HG03103 (cell line): ENCODE results near the gene CALCA.

Source experiments
- ATAC-seq: cut with Tn5 transposase; IDR thresholded peaks from one replicate; pipeline ENCODE4 v1.9.1; 2021; ENCODE audit warnings: low read depth; ENCODE audit not compliant: unreplicated experiment

Gene CALCA

DNA sequence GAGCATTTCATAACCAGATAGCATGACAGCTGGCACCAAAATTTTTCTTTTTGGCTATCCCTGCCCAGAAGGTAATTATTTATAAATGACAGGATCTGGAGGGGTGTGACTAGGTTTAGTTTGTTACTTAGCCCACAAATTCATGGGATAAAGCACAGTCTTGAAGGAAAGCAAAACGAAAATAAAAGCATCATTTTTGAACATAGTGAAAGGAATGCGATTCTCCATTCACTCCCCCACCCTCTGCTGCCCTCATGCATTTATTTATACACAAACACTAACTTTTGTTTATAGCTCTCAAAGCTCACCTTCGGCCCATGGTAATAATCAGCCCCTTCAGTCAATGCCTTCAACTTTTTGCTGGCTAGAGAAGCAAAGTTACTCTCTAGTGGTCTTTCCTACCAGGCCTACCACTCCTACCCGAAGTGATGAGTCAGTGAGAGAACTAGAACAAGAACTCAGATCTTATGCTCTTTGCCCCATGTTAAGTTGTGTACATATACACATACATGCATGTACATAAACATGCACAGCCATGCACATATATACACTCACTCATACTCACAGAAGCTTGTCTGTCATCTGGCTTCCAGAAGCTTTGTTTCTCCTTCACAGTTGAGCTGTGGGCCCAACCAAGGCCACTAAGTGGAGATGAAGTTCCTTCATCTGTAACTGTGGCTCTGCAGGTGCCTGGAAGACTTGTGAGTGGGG, 22.6 kb downstream of the CALCA start:
- ATAC-seq: no peak

DNA sequence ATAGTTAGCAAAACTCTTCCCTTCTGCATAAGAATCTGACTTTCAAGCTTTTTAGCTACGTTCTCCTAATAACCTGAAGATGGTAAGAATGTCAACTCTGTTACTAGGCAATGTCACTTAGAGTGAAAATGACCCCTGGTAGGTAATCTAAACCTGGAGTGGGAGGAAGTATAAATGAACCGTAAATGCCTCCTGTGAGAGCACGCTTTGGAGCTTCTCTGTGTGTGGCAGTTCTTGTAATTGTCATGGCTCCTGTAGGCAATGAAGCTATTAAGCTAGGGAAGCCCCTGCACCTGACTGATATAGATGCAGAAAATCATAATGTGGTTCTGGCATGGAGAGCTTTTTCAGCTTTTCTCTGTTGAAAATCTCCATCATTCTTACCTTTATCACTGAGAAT, 29.4 kb downstream of the CALCA start:
- ATAC-seq: no peak

DNA sequence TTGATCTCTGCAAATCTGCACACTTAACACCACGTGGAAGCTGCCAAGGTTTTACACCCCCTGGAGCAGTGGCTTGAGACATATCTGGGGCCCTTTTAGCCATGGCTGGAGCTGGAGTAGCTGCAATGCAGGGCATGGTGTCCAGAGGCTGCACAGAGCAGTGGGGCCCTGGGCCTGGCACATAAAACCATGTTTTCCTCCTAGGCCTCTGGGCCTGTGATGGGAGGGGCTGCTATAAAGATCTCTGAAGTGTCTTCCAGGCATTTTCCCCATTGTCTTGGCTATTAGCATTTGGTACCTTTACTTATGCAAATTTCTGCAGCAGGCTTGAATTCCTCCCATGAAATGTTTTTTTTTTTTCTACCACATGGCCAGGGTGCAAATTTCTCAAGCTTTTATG, 33.2 kb downstream of the CALCA start:
- no peak for ATAC-seq

DNA sequence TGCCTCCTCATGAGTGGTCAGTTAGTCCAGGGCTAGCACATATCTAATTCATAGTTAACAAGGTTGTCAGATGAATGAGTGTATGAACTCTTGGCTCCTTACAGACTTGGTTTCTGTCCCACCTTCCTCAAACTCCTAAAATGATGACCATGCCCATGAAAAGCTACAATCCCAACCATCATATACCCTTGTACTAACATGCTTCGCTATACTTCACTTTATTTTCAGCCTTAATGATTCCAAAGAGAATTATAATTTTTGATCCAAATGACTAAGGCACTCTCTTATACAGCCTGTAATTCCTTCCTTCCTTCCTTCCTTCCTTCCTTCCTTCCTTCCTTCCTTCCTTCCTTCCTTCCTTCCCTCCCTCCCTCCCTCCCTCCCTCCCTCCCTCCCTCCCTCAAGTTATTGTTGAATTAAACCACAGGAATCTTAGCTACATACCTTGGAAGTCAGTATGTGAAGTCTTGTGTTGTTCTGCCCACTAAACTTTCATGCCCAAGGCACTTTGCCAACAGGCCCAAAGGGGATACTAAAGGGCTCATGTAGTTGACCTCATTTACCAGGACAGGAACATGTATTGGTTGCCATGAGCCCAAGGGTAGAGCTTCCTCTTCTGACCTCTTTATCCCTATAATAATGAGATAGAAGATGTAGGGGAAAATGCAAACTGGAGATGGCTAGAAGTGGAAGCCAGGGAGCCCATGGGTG, 37.4 kb downstream of the CALCA start:
- no peak for ATAC-seq

DNA sequence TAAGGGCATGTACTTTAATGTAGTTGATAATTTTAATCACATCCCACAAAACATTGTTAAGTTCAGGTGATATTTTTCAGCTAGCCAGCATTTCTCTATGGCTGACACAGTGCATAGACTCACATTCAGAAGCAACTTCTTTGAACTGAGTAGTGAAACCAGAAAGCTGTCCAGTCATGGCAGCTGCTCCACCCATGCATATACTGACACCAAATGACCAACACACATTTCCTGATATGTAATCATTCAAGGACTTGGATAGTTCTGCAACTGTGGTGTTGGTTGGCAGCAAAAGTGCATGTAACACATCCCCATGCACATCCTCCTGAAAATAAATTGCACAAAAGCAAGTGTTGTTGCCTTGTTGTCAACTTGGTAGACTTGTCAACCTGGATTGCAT, 39.7 kb downstream of the CALCA start:
- ATAC-seq: no peak

DNA sequence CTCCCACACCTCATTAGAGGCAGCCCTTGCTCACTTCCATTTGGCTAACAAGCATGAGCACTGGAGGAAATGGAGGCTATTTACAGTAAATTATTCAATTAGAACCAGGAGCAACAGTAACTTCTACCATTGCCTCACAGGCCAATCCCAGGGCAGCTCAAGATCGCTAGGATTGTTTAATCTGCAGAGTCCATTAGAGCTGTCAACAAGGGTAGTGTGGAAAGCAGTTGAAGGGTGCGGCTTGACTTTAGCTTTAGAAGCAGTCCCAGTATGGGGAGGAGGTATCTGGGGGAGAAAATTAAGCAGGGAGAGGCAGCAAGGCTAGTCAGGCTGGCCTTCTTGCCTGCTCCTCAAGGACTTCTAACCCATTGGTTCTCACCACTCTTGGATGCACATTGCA, 41.8 kb downstream of the CALCA start:
- no peak for ATAC-seq

DNA sequence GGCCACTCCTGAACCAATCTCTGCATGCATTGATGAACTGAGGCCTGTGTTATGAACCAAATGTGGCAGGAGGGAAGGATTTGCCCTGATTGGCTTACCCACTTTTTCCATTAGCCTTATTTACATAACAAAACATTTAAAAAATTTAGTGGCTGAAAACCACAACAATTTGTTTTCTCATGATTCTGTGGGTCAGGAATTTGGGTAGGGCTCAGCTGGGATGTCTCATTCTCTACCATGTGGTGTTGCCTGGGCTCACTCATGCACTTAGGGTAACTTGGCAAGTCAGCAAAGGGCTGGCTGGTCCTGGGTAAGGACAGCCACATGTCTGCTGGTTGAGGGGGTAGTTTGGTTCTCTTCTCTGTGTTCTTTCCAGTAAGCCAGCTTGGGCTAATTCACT, 45.0 kb downstream of the CALCA start:
- no peak for ATAC-seq

DNA sequence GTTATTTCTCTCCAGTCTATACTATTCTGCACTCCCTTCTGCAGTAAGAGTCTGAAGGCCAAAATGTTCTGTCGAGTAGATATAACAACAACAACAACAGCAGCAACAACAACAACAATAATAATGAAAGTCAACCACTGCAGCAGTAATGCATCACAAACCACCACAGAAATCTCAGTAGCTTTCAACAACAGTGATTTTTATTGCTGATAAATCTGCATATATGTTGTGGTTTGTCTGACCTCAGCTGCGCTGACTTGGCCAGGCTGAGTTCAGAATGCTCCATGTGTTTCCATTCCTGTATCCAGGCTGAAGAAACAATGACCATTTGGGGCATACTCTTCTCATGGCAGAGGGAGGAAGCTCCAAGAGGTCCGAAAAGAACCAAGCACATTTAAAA, 47.8 kb downstream of the CALCA start:
- no peak for ATAC-seq
